ENCODE results near the gene PGRMC1.
"Not testable (repeated sequence)": the region's sequence is repeated elsewhere in the genome, so short reads cannot be mapped to it uniquely, and the experiment has no call there.

PGRMC1 gene

GRCh38 chrX:119235051-119235511, 1.0 kb upstream of the PGRMC1 start:
- no peak for DNase-seq (ENCODE audit: low read depth)

DNA sequence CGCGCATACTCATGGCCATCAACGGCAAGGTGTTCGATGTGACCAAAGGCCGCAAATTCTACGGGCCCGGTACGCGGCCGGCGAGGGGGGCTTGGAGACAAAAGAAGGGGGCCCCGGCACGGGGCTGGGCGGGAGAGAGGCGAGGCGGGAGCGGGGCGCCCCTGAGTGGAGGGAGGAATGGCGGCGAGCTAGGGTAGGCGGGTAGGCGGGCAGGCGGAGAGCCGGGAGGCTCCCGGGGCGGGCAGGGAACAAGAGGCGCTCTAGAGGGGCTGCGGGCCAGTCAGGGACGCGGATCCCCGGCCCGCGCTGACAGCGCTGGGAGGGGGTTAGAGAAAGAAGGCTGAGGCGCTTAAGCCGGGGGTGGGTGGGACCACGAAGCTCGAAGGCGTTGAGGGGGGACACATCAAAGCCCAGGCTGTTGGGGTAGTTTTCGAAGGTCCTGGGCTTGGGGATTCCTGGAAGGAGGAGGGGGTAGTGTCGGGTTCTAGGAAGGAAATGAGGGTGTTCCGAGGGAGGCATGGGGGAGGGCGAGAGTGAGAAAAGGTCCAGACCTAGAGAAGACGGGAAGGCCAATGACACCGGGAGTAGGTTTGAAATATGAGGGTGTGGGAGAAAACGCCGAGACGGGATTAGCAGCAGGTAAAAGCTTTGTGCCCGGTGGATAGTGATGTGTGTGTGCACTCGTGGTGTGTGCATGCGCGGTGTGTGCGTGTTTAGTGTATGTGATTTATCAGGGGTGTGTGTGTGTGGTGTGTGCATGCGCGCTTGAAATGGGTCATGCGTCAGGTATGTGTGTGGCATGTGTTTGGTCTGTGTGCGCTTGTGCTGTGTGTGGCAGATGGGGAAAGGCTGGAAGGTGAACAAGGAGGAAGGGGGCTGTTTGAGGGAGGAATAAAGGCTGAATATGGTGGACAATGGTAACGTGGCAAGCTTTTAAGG, 807 bp downstream of the PGRMC1 start:
- DNase-seq (ENCODE audit: low read depth): peak; percentile 15

DNA sequence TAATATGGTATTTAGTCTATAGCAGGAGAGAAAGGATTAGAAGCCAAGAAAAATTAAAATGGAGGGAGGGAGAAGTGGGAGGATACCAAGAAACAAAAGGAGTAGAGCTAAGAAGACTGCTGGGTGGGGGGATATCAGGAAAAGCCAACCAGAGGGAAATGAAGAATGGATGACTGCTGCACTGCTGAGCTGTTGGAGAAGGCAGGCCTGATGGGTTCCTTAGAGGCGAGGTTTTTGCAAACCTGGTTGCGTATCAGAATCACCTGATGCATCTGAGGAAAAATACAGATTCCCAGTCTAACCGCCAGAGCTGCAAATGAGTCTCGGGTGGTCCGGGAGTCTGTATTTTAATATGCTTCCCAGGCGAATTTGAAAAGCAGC, 1.5 kb downstream of the PGRMC1 start:
- no peak for DNase-seq (ENCODE audit: low read depth)

GRCh38 chrX:119238557-119238956, 2.5 kb downstream of the PGRMC1 start:
- DNase-seq (ENCODE audit: low read depth): no peak

DNA sequence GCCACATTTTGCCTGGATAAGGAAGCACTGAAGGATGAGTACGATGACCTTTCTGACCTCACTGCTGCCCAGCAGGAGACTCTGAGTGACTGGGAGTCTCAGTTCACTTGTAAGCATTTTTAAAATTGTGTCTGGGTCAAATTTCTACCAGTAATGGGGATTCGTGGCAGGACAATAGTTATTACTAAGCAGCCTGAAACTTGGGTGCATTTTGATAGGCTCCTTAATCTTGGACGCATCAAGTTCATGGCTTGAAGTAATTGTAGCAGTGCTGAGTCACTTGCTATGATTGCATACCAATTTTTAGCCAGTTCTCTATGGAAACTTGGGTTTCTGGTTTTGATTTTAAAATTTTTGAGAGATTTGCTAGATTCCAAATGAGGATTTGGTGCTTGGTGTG, 4.3 kb downstream of the PGRMC1 start:
- no peak for DNase-seq (ENCODE audit: low read depth)

DNA sequence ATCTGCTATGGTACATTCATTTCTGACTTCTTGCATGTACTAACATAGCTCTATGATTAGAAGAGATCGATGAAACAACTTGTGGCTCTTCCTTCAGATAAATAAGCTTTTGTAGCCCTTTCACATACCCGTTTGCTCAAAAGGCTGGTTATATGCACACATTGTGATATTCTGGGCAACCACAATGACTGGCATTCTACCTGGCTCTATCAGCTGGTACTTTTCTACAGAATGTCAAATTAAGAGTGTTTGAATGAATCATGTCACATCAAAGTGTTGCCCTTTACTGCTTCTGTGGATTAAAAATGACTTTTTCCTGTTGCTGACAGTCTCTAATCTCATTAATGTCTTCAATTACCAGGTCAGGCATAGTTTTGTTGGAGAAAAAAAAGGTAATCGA, 11.6 kb downstream of the PGRMC1 start:
- DNase-seq (ENCODE audit: low read depth): no peak

DNA sequence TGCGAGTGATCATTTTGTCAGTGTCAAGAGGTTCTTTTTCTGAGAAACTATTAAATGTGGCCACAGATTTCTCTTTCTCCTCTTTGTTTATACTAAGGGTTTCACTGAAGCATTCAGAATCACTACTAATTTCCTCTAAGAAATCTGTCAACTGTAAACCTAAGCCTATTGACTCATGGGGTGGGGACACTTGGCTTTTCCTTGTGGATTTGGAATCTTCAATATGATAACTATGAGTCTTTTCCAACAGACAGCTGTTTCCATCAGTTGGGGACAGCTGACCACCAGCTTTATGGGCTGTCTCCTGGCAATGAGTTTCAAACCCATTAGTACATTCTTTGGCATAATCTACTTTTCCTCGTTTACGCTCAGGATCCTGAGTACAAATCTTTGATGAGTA, 13.8 kb downstream of the PGRMC1 start:
- no peak for DNase-seq (ENCODE audit: low read depth)

- DNase-seq (ENCODE audit: low read depth): no peak
Observed at GRCh38 chrX:119251386-119251785, 15.3 kb downstream of the PGRMC1 start.

GRCh38 chrX:119252716-119253115, 16.6 kb downstream of the PGRMC1 start:
- DNase-seq (ENCODE audit: low read depth): no peak

GRCh38 chrX:119266364-119266995, 30.4 kb downstream of the PGRMC1 start:
- no peak for DNase-seq (ENCODE audit: low read depth)

- DNase-seq (ENCODE audit: low read depth): not testable (repeated sequence)
Observed at GRCh38 chrX:119267115-119267514, 31.0 kb downstream of the PGRMC1 start.

GRCh38 chrX:119272882-119273419, 36.9 kb downstream of the PGRMC1 start:
- no peak for DNase-seq (ENCODE audit: low read depth)

DNA sequence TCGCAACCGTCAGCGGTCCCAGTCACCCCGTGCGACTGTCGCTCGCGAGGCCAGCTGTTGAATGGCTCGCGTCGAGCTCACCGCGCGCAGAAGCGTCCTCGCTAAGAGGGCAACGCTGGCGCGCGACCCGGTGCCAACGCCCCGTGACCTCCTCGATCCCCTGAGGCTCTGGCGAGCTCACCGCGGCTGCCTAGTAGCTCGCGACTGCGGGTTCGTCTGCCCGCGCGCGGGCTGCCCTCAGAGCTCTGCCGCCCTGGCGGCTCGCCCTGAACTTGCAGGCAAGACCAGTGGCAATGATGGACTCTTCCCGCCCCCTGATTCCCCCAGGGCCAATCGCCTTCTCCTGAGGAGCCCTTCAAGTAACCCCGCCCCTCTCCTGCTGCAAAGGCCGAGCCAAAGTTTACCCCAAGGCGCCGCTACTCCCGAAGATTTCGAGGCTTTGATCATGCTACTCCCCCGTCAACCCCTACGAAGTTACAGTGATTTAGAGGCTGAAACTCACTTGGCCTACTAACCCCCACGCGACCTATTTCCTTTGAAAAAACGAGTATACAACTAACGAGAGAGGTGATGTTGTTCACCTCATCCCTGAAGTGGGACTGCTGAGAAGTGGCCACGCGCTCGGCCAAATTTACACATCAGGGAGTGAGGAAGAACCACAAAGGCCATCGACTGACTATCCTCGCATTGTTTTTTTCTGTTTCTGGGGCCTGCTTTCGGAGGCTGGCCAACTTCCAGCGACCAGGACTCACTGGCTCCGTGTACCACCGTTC, 37.5 kb downstream of the PGRMC1 start:
- DNase-seq (ENCODE audit: low read depth): peak; percentile 31

DNA sequence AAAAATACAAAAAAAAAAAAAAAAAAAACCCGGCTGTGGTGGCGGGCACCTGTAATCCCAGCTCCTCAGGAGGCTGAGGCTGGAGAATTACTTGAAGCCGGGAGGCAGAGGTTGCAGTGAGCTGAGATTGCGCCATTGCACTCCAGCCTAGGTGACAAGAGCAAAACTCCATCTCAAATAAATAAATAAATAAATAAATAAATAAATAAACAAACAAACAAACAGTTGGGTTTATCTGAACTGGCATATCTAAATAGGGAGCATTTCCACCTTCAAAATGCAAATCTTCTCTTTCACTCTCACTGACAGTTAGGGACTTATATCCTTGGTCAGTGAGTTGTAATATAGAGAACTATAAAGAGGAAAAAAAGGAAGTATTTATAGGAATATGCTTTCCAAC, 46.3 kb downstream of the PGRMC1 start:
- DNase-seq (ENCODE audit: low read depth): not testable (repeated sequence)

- no peak for DNase-seq (ENCODE audit: low read depth)
Observed at GRCh38 chrX:119288890-119289393, 52.9 kb downstream of the PGRMC1 start.

DNA sequence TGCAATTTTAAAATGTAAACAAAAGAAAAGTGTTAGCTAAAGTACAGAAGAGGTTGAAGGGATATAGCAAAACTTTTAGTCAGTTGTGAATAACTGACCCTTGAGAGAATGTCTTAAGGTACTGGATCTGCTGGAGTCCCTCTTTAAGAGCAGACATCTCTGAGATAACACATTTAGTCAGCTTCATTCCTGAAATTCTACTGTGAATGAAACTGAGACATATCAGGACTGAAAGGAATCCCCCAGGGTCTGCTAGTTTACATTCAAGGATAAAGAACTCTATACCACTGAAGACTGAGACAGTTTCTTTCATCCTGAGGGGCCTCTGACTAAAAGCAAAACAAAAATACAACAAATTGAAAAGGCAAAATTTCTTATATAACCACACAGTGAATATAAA, 54.4 kb downstream of the PGRMC1 start:
- no peak for DNase-seq (ENCODE audit: low read depth)

GRCh38 chrX:119291246-119291645, 55.2 kb downstream of the PGRMC1 start:
- DNase-seq (ENCODE audit: low read depth): not testable (repeated sequence)

- DNase-seq (ENCODE audit: low read depth): no peak
Observed at GRCh38 chrX:119292445-119292844, 56.4 kb downstream of the PGRMC1 start.
